A673 (cell line): Measurements from ENCODE around the gene COL4A1.

Experiments
- EZH2 ChIP-seq: fragments of 200-600 bp; sonication (generic); IDR thresholded peaks from 2 replicates; pipeline ENCODE4 v1.6.1; 2017; ENCODE audit warnings: borderline replicate concordance, low read depth, mild to moderate bottlenecking, mixed read lengths, antibody characterized with exemption, low read length; ENCODE audit not compliant: poor library complexity, severe bottlenecking
- TF ChIP-seq, protein P1 (sequence below): fragments of 300-800, 200-600 bp; sonication (generic); conservative IDR thresholded peaks from 2 replicates; pipeline ENCODE4 v1.5.1; 2017; ENCODE audit warnings: low read depth, mild to moderate bottlenecking, antibody characterized with exemption, low read length, moderate library complexity, mixed read lengths

DNA sequence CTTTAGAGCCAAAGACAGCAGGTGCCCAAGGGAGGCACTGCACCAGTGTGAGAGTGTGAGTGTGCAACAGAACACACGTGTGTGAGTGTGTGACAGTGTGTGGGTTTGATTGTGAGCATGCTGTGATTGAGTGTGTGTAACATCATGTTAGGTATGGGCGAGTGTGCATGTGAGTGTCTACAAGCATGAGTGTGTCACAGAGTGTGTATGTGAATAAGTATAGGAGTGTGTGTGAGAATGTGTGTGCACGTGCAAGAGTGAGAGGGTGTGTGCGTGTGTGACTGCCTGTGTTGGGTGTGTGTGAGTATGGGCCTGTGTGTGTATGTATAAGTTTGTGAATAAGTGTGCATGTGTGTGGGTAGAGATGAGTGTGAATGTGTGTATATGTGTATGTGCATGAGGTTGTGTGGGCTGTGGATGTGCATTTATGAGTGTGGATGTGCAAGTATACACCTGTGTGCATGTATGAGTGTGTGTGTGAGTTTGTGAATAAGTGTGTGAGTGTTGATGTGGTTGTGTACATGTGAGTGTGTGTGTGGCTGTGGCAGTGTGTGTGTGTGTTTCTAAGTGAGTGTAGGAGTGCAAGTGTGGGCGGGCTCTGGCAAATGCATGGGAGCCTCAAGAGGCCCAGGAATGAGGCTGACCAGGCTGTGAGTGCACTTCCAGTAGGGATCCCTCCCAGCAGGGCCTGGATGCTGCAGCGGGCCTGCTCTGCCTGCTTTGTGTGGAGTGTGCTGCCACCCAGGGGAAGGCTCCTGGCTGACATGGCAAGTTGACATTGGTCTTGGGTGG, 198.4 kb downstream of the COL4A1 start:
- TF ChIP-seq EZH2, result no peak
- TF ChIP-seq, protein P1, sequence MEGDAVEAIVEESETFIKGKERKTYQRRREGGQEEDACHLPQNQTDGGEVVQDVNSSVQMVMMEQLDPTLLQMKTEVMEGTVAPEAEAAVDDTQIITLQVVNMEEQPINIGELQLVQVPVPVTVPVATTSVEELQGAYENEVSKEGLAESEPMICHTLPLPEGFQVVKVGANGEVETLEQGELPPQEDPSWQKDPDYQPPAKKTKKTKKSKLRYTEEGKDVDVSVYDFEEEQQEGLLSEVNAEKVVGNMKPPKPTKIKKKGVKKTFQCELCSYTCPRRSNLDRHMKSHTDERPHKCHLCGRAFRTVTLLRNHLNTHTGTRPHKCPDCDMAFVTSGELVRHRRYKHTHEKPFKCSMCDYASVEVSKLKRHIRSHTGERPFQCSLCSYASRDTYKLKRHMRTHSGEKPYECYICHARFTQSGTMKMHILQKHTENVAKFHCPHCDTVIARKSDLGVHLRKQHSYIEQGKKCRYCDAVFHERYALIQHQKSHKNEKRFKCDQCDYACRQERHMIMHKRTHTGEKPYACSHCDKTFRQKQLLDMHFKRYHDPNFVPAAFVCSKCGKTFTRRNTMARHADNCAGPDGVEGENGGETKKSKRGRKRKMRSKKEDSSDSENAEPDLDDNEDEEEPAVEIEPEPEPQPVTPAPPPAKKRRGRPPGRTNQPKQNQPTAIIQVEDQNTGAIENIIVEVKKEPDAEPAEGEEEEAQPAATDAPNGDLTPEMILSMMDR, result peak; percentile 76
